ENCODE results near the gene TSPAN10.

Gene TSPAN10

GRCh38 chr17:81635431-81635830 is 1.6 kb upstream of the TSPAN10 start:
- no peak for DNase-seq (ENCODE audit: low read depth)

- DNase-seq (ENCODE audit: low read depth) = no peak
Measured at GRCh38 chr17:81635973-81636504, 957 bp upstream of the TSPAN10 start.

GRCh38 chr17:81638683-81639082 is 1.7 kb downstream of the TSPAN10 start:
- DNase-seq (ENCODE audit: low read depth) = no peak

- DNase-seq (ENCODE audit: low read depth) = no peak
Measured at GRCh38 chr17:81640011-81640410, 3.0 kb downstream of the TSPAN10 start.

GRCh38 chr17:81641825-81642489 is 5.0 kb downstream of the TSPAN10 start:
- DNase-seq (ENCODE audit: low read depth) = no peak

- DNase-seq (ENCODE audit: low read depth) = no peak
Measured at GRCh38 chr17:81644496-81644895, 7.5 kb downstream of the TSPAN10 start.

- DNase-seq (ENCODE audit: low read depth) = no peak
Measured at GRCh38 chr17:81644976-81645952, 8.3 kb downstream of the TSPAN10 start.

- DNase-seq (ENCODE audit: low read depth) = no peak
Measured at GRCh38 chr17:81646869-81647600, 10.0 kb downstream of the TSPAN10 start.

GRCh38 chr17:81647640-81648012 is 10.6 kb downstream of the TSPAN10 start:
- DNase-seq (ENCODE audit: low read depth) = no peak

GRCh38 chr17:81648013-81648706 is 11.2 kb downstream of the TSPAN10 start:
- no peak for DNase-seq (ENCODE audit: low read depth)

- no peak for DNase-seq (ENCODE audit: low read depth)
Measured at GRCh38 chr17:81648707-81649085, 11.7 kb downstream of the TSPAN10 start.

GRCh38 chr17:81650951-81651350 is 14.0 kb downstream of the TSPAN10 start:
- DNase-seq (ENCODE audit: low read depth) = no peak

- peak; percentile 73 for DNase-seq (ENCODE audit: low read depth)
Measured at GRCh38 chr17:81651692-81652091, 14.7 kb downstream of the TSPAN10 start.

GRCh38 chr17:81652906-81653771 is 16.1 kb downstream of the TSPAN10 start:
- DNase-seq (ENCODE audit: low read depth) = no peak

- DNase-seq (ENCODE audit: low read depth) = no peak
Measured at GRCh38 chr17:81655378-81656117, 18.6 kb downstream of the TSPAN10 start.

GRCh38 chr17:81656118-81656743 is 19.2 kb downstream of the TSPAN10 start, which contains the start of gene PDE6G:
Gene PDE6G (minus strand): TSS chr17:81656542. CDS start chr17:81653305, 3,237 bp downstream.
- DNase-seq (ENCODE audit: low read depth) = no peak

- no peak for DNase-seq (ENCODE audit: low read depth)
Measured at GRCh38 chr17:81656835-81657234, 19.8 kb downstream of the TSPAN10 start.

GRCh38 chr17:81659038-81659437 is 22.0 kb downstream of the TSPAN10 start:
- DNase-seq (ENCODE audit: low read depth) = no peak

GRCh38 chr17:81660441-81660840 is 23.4 kb downstream of the TSPAN10 start:
- no peak for DNase-seq (ENCODE audit: low read depth)

Measured in GM04503 (cell line).